ENCODE measurements around the gene ZNF808.

DNA sequence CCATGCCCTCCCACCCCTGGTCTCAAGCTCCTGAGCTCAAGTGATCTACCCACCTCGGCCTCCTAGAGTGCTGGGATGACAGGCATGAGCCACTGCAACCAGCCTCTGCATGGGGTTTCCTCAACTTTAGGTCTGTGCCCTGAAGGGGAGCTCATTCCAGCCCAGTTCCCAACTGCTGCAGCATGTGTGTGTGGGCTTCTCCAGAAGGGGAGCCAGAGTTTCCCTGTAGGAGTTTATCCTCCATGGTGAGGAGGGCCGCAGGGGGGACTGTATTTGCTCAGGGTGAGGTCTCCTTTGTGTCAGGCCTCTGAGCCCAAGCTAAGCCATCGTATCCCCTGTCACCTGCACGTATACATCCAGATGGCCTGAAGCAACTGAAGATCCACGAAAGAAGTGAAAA, 11.3 kb upstream of the ZNF808 start:
- TF ChIP-seq MAZ (IDR thresholded peaks at IDR 0.05; ENCODE audit: borderline replicate concordance, low read depth, low read length) (no peak), POLR2A (IDR thresholded peaks at IDR 0.05; ENCODE audit: low read depth, low read length) (no peak), SMC3 (IDR thresholded peaks at IDR 0.05; ENCODE audit: low read depth, low read length) (no peak), RFX5 (IDR thresholded peaks at IDR 0.05; ENCODE audit: low read depth, low read length) (no peak), BHLHE40 (IDR thresholded peaks at IDR 0.05; ENCODE audit: low read depth, low read length) (no peak), CHD1 (IDR thresholded peaks at IDR 0.05; ENCODE audit: low read depth, low read length) (no peak), RAD21 (IDR thresholded peaks at IDR 0.05; ENCODE audit: low read length) (no peak), MXI1 (IDR thresholded peaks at IDR 0.05; ENCODE audit: borderline replicate concordance, low read depth, low read length) (no peak), MAFK (IDR thresholded peaks at IDR 0.05; ENCODE audit: low read depth, low read length) (no peak), CEBPB (IDR thresholded peaks at IDR 0.05; ENCODE audit: low read depth, low read length) (no peak), NFE2L2 (IDR thresholded peaks at IDR 0.05; ENCODE audit: low read depth, low read length) (no peak), RCOR1 (IDR thresholded peaks at IDR 0.05; ENCODE audit: insufficient replicate concordance, low read length) (no peak)
- TF ChIP-seq, protein P1, sequence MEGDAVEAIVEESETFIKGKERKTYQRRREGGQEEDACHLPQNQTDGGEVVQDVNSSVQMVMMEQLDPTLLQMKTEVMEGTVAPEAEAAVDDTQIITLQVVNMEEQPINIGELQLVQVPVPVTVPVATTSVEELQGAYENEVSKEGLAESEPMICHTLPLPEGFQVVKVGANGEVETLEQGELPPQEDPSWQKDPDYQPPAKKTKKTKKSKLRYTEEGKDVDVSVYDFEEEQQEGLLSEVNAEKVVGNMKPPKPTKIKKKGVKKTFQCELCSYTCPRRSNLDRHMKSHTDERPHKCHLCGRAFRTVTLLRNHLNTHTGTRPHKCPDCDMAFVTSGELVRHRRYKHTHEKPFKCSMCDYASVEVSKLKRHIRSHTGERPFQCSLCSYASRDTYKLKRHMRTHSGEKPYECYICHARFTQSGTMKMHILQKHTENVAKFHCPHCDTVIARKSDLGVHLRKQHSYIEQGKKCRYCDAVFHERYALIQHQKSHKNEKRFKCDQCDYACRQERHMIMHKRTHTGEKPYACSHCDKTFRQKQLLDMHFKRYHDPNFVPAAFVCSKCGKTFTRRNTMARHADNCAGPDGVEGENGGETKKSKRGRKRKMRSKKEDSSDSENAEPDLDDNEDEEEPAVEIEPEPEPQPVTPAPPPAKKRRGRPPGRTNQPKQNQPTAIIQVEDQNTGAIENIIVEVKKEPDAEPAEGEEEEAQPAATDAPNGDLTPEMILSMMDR (conservative IDR thresholded peaks at IDR 0.05; ENCODE audit: low read depth, low read length): no peak
- TF ChIP-seq, protein P2, sequence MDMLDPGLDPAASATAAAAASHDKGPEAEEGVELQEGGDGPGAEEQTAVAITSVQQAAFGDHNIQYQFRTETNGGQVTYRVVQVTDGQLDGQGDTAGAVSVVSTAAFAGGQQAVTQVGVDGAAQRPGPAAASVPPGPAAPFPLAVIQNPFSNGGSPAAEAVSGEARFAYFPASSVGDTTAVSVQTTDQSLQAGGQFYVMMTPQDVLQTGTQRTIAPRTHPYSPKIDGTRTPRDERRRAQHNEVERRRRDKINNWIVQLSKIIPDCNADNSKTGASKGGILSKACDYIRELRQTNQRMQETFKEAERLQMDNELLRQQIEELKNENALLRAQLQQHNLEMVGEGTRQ (IDR thresholded peaks at IDR 0.05; ENCODE audit: low read depth, low read length): no peak

Data from IMR-90 (cell line).